Measurements from ENCODE around the gene KRTAP10-8.

- no peak for TF ChIP-seq CTCF (IDR thresholded peaks at IDR 0.05; ENCODE audit: poor library complexity, severe bottlenecking)
- TF ChIP-seq POLR2AphosphoS5 (IDR thresholded peaks at IDR 0.05), result no peak
- TF ChIP-seq TAF1 (IDR thresholded peaks at IDR 0.05; ENCODE audit: low read depth), result no peak
- no peak for TF ChIP-seq SMC3 (conservative IDR thresholded peaks at IDR 0.05; ENCODE audit: poor library complexity)
Measured at GRCh38 chr21:44637018-44637850, 25.4 kb downstream of the KRTAP10-8 start, which contains the start of gene KRTAP10-10.
